SKM-1 (cell line): ENCODE data around the gene WDFY2.

ENCODE experiments used
- DNase-seq: peaks from one replicate; lab custom pipeline; 2025; ENCODE audit not compliant: unreplicated experiment; lab: John Stamatoyannopoulos, UW

WDFY2 gene

DNA sequence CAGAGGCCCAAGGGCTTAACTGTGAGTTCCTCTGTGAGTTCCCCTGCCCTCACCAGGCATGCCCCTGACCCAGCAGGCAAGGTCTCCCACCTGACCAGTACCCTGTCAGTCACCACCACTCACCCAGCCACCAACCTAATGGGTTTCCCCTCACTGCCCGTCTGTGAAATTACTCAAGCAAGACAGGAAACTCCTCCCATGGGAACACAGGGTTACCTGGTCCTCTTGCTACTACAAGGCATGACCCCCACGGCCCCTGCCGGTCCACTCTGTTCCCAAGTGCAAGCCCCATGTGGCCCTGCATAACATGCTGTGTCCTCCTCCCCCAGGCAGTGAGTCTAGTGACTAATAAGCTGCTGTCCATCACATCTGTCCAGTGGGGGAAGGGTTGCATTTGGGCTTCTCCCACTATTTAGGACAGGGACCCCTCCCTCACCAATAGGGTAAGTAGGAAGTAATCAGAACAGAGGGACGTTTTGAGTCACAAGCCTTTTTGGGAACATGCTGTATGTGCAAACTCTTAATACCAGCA, 227.7 kb downstream of the WDFY2 start:
- DNase-seq: no peak

DNA sequence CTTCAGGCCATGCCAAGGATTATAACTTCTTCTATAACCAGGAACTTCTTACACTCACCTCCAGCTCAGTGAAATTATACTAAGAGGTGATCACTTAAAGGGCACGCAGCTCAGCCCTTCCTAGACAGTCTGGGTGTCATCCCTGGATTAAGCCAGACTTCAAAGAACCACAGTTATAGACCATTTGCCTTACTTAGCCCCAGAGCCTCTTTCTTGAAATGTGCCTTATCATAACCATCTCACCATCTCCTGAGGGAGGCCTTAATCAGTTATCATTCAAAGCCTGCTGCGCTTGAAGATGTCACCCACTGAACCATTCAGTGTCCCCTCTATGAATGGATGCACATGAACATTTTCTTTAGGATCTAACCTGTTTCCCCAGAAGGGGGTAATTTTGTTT, 229.8 kb downstream of the WDFY2 start:
- no peak for DNase-seq

DNA sequence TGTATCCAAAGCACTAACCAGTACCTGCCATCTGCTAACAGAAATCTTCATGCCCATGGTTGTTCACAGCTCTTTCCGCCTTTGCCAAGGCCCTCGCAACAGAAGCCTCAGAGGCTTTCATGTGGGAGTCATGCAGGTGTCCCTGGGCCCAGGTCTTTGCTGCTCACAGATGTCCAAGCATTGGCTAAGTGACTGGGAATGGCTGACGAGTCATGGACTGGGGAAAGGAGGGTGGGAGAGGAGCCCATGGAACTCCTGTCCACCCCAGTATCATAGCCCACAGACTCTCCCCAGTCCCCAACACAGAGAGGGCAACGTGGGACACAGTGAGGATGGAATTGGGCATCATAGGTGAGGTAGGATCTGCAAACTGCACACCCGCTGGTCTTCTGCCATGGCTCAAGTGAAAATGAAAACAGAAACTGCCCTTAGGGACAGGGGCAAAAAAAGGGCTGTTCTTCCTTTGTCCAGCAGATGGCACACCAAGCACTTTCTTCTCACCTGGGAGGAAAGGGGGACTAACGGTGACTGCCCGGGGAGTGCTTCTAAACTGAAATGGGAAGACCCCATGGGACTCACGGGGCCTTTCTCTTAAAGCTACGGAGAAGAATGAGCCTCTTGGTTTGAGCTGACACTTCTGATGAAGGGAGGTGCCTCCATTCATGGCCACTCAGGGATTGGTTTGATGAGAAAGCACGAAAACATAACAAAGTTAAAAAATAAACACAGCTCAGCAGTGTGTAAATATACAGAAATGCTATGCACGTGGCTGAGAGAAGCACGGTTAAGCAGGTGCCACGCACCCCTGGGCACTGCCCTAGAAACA, 230.8 kb downstream of the WDFY2 start:
- peak; percentile 58 for DNase-seq

DNA sequence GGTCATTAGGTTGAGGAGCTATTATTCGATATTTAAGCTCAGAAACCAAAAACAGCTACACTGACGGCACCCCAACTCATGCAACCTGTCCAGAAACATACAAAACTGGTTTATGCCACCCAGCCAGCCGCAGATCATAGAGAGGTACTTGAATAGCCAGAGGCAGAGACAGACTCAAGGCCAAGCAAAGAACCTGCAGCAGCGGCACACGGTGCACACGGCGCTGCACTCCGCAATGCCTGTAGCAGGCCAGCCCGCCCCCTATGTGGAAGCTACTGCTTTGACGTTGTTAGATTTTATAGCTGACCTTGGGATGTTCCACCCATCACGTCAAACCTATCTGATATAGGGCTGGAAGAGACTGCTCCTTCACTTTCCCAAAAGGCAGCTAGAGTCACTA, 231.6 kb downstream of the WDFY2 start:
- no peak for DNase-seq

DNA sequence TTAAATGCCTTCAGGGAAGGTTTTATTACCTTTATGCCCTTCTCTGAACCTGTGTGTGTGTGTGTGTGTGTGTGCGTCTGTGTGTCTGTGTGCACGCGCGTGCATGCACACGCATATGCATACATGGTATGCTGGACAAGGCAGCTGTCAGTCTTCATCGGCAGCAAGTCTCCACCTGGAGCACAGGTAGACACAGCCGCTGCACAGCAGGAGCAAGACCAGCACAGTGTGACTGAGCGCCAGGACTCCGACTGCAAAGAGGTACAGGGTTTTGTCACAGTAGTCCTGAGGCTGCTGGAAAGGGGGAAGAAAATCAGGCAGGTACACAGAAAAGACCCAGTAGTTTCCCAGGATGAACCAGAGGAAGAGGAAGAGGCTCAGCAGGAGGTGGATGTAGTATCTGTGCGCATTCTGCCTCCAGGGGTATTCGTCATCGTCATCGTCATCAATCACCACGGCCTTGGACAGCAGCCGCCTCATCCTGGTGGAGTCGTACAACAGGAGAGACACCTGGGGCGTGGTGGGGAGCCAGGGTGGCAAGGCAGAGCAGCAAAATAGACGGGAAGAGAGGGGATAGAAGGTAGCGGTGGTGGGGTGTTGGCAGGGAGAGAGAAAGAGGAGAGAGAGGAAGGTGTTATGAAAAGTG, 232.5 kb downstream of the WDFY2 start:
- DNase-seq: no peak
